Tibial artery (tissue), 4 donors: Measurements from ENCODE around the gene SCN2B.
A peak's percentile ranks its signal among the peaks of the same experiment; 100 is the strongest.

Source experiments
- DNase-seq, 2 donors: peaks; one replicate each; pipeline ENCODE4 v3.0.0-alpha.2; 2019
- H3K27ac ChIP-seq, 2 donors: fragments of 200-600 bp; sonication (generic) in 1 of 2; 1 replicate in 1 of 2; 2 replicates in 1 of 2; pipeline ENCODE4 v1.5.1; 2018 to 2019; ENCODE audit warnings: mild to moderate bottlenecking in 1 of 2
- H3K27me3 ChIP-seq, 2 donors: fragments of 200-600 bp; sonication (generic) in 1 of 2; one replicate each; pipeline versions ENCODE4 v1.5.1 to v1.6.0; 2016 to 2019
- H3K36me3 ChIP-seq, 3 donors: fragments of 200-600 bp; sonication (generic) in 2 of 3; one replicate each; pipeline ENCODE4 v1.5.1; 2016 to 2019; ENCODE audit warnings: mild to moderate bottlenecking in 2 of 3
- H3K4me1 ChIP-seq, 4 donors: fragments of 200-600 bp; sonication (generic) in 2 of 4; 1 replicate in 3 of 4; 2 replicates in 1 of 4; pipeline ENCODE4 v1.5.1; 2016 to 2019
- H3K4me3 ChIP-seq, 2 donors: fragments of 200-600 bp; sonication (generic) in 1 of 2; 1 replicate in 1 of 2; 2 replicates in 1 of 2; pipeline ENCODE4 v1.5.1; 2018 to 2019; ENCODE audit warnings: mild to moderate bottlenecking in 2 of 2
- H3K9me3 ChIP-seq, 3 donors: fragments of 200-600 bp; sonication (generic) in 1 of 3; one replicate each; pipeline ENCODE4 v1.5.1; 2016 to 2019
- CTCF ChIP-seq, 2 experiments: fragments of 200-600 bp in 1 of 2; fragments of 450-650 bp in 1 of 2; IDR thresholded peaks; one replicate each; pipeline ENCODE4 v1.5.1; 2017 to 2019; ENCODE audit warnings: antibody characterized with exemption in 2 of 2, mild to moderate bottlenecking in 1 of 2, moderate library complexity in 1 of 2
- intact Hi-C: fragments of 100-400 bp; cut with DNase I; formaldehyde crosslinking; loops from one replicate; pipeline ENCODE4 v1.15.0; 2023; ENCODE audit warnings: low total_unique reads

Gene SCN2B

DNA sequence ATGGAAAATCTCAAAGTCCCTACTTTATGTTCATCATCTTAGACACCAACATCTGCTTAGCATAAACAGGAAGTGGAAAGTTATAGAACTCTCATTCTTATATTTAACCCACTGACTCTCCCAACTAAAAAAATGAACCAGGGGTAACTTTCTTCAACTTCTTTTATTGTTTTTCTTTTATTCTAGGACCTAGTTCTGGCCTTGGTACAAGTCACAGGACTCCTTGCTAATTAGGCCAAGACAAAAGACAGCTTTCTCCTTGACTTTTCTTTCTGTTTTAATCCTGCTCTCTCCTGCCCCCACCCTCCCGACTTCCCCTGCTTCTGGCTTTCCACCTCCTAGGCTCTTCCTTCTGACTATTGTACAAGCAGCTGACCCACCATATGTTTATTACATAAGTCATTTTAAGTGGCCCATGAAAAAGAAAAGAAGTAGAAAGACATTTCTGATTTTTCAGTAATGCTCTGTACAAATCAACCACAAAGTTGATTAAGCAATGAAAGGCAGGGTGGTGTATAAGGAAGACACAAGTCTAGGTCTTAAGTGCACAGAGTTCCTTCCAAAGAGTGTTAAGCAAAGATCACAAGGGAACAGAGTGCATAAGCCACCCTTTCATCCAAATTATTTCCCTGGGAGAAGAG is 30.1 kb upstream of the SCN2B start:
- H3K27ac ChIP-seq, result no peak overlapping the region
- DNase-seq, result peak in 1 of 2 donors; percentile 43
- H3K27me3 ChIP-seq, result peaks cover 0 to 34% of the 10 kb centered on the region in 2 donors
- TF ChIP-seq CTCF (IDR thresholded peaks at IDR 0.05), result no peak
- H3K4me3 ChIP-seq, result no peak overlapping the region
- H3K4me1 ChIP-seq, result no peaks in the 10 kb centered on the region
- H3K9me3 ChIP-seq, result no peaks in the 10 kb centered on the region
- intact Hi-C loops, result no loop called here
- no peaks in the 10 kb centered on the region for H3K36me3 ChIP-seq

DNA sequence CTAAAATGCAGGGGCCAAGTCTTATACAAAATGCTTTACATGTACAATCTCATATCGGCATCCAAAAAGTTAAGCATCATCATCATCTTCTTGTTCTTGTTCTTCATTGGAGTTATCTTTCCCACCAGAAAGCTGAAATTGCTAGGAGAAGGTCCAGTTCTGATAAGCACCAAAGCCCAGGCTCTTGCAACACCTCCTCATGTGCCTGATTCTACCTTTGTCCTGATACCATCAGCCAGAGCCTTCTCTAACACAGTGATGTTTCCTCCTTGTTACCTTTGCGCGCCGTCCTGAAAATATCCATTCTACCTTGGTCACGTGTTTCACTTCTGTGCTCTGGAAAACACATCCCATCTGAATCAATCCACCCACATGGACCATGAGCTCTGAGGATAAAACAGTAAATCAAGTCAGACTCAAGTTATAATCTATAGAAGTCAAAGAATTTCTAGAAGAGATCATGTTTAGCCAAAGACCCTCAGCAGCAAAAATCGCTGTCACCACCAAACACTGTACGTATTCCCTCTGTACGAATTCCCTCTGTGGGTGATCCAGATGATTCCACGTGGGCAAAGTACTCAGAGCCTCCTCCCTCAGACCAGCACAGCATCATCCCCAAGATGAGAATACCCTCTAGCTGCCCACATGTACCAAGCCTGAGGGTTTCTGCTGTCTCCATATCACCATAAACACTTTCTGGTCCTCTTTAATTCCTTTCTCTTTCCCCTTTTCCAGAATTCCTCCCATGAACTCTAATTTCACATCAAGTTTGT is 29.4 kb upstream of the SCN2B start:
- intact Hi-C loops, result no loop called here
- DNase-seq, result no peak
- peaks cover 0 to 33% of the 10 kb centered on the region in 2 donors for H3K27me3 ChIP-seq
- no peak overlapping the region for H3K27ac ChIP-seq
- no peak for TF ChIP-seq CTCF (IDR thresholded peaks at IDR 0.05)
- no peaks in the 10 kb centered on the region for H3K36me3 ChIP-seq
- no peak overlapping the region for H3K4me3 ChIP-seq
- H3K4me1 ChIP-seq, result no peaks in the 10 kb centered on the region
- no peaks in the 10 kb centered on the region for H3K9me3 ChIP-seq

DNA sequence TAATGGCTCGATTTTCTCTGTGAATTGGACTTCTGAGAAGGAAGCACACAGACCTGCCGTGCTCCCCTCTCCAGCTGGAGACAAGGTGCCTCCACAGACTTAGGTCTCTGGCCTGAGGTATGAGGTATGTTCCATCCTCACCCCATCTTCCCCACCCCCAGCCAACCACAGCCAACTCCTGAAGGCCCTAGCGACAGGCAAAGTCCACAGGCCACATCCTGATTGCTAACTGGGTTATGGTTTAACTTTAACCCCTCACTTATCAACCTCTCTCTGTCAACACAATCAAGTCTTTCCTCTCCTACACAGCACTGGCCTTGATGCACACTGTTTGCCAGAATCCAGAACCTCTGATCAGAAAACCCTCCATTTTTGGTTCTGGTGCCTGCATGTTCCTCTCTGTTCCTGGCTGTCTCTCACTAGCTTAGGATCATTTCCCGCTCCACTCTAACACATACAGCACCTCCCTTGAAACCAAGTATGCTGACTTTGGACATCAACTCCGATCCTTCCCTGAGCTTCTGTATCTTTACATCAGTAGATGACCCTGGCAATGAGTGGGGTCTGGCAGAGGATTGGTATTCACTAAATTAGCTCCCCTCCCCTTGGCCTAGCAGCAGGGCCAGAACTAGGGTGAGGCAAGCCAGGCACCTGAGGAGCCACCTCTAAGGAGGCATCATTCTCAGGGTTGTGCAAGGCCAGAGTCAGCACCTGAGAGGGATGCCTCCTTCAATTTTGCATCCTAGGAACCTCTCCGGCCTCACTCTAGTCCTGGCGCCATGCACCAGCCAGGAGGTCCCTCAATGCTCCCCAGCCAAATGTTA is 26.4 kb upstream of the SCN2B start:
- Histone ChIP-seq H3K9me3 (no peaks in the 10 kb centered on the region), H3K27me3 (peaks cover 0 to 16% of the 10 kb centered on the region in 2 donors), H3K27ac (no peak overlapping the region), H3K4me3 (no peak overlapping the region), H3K36me3 (no peaks in the 10 kb centered on the region), H3K4me1 (no peaks in the 10 kb centered on the region)
- intact Hi-C loops, result no loop called here
- TF ChIP-seq CTCF (IDR thresholded peaks at IDR 0.05), result no peak
- DNase-seq, result no peak

- DNase-seq, result no peak
- no peak overlapping the region for H3K27ac ChIP-seq
- no peaks in the 10 kb centered on the region for H3K9me3 ChIP-seq
- peaks cover 0 to 14% of the 10 kb centered on the region in 2 donors for H3K27me3 ChIP-seq
- no peaks in the 10 kb centered on the region for H3K4me1 ChIP-seq
- no peaks in the 10 kb centered on the region for H3K36me3 ChIP-seq
- no peak overlapping the region for H3K4me3 ChIP-seq
- no peak for TF ChIP-seq CTCF (IDR thresholded peaks at IDR 0.05)
- intact Hi-C loops, result no loop called here
These were observed 25.5 kb upstream of the SCN2B start for GRCh38 chr11:118201966-118202365.

DNA sequence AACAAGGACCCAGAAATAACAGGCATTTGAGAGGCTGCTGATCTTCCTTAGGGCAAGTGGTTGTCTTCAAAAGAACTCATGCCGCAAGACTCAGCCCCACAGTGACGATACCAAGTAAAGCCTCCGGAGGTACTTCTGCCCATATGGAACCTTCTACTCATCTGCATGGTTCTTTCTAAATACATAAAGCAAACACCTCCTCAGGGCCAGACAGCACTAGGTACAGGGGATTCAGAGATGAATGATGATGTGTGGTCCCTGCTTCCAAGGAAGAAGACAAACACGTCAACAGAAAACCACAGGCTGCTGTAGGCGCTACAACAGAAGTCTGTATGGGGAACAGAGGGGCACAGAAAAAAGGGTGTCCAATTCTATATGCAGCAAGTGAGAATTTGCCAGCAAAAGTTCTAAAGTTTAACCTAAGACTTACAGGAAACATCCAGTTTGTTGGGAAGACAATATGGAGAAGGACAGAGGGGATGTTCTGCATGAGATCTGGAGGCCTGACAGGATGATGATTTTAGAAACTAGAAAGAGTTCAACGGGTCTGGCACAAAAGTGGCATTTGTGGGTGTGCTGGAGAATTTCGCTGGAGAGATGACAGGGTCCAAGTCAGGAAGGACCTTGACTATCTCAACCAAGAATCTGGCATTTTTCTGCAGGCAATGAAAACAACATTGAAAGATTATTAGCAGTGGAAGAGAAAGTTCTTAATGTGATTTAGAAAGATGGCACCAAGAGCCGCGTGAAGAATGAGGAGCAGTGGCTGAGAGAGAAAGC is 24.7 kb upstream of the SCN2B start:
- no peak for DNase-seq
- Histone ChIP-seq H3K27ac (no peak overlapping the region), H3K4me3 (no peak overlapping the region), H3K4me1 (no peaks in the 10 kb centered on the region), H3K36me3 (no peaks in the 10 kb centered on the region), H3K9me3 (no peaks in the 10 kb centered on the region), H3K27me3 (peaks cover 0 to 11% of the 10 kb centered on the region in 2 donors)
- intact Hi-C loops, result no loop called here
- no peak for TF ChIP-seq CTCF (IDR thresholded peaks at IDR 0.05)
